CD4-positive, alpha-beta T cell (primary cell): ENCODE results near the gene SPOCK1. TPM values are rescaled to one million over a fixed set of nuclear protein-coding genes. Genes with fewer than 3 reads are reported as not detected.

Source experiments
- ATAC-seq: fragments of 200-7000 bp; cut with Tn5 transposase; one replicate; pipeline ENCODE4 v1.10.0; 2022; ENCODE audit warnings: mild to moderate bottlenecking; ENCODE audit not compliant: poor library complexity
- CTCF ChIA-PET: fragments of 350-600 bp; sonication (Branson Sonifier 250); formaldehyde crosslinking; loops from one replicate; lab custom pipeline; 2021; ENCODE audit warnings: antibody characterized with exemption, inconsistent platforms; lab: Charles Lee
- POLR2A ChIA-PET: fragments of 350-600 bp; sonication (Branson Sonifier 250); formaldehyde crosslinking; loops from one replicate; lab custom pipeline; 2021; ENCODE audit warnings: antibody characterized with exemption, inconsistent platforms; lab: Charles Lee
- DNase-seq, 14 experiments: peaks; one replicate each; pipeline ENCODE4 v3.0.0-alpha.2; 2013 to 2020; ENCODE audit warnings: mixed read lengths in 2 of 14
- H3K27ac ChIP-seq, 2 donors: one replicate each; pipeline versions ENCODE4 v1.5.1 to v1.7.0; 2013; ENCODE audit warnings: low read length in 2 of 2, low read depth in 1 of 2, mild to moderate bottlenecking in 1 of 2
- H3K27me3 ChIP-seq, 2 experiments: 1 replicate in 1 of 2; 2 replicates in 1 of 2; pipeline versions ENCODE4 v1.6.1 to v1.7.0; 2013; ENCODE audit warnings: low read length in 2 of 2, control low read depth in 1 of 2, mild to moderate bottlenecking in 1 of 2, moderate library complexity in 1 of 2; ENCODE audit not compliant: insufficient read depth in 2 of 2, control insufficient read depth in 1 of 2
- H3K36me3 ChIP-seq: one replicate; pipeline ENCODE4 v1.6.1; 2013; ENCODE audit warnings: low read length, control low read depth; ENCODE audit not compliant: insufficient read depth
- H3K4me1 ChIP-seq: one replicate; pipeline ENCODE4 v1.6.1; 2013; ENCODE audit warnings: low read length, control low read depth; ENCODE audit not compliant: insufficient read depth
- H3K4me3 ChIP-seq: one replicate; pipeline ENCODE4 v1.5.1; 2013; ENCODE audit warnings: mild to moderate bottlenecking, low read length, moderate library complexity
- H3K9me3 ChIP-seq, 2 experiments: 1 replicate in 1 of 2; 2 replicates in 1 of 2; pipeline versions ENCODE4 v1.6.1 to v1.7.0; 2013; ENCODE audit warnings: low read length in 2 of 2, mild to moderate bottlenecking in 2 of 2, control low read depth in 1 of 2, moderate library complexity in 1 of 2; ENCODE audit not compliant: control insufficient read depth in 1 of 2, insufficient read depth in 1 of 2
- H3K27ac Mint-ChIP-seq: one replicate; pipeline ENCODE4 v1.8.0; 2020; ENCODE audit warnings: mixed read lengths
- H3K27me3 Mint-ChIP-seq: one replicate; pipeline ENCODE4 v1.8.0; 2021; ENCODE audit warnings: mixed read lengths
- H3K36me3 Mint-ChIP-seq: one replicate; pipeline ENCODE4 v1.8.0; 2021; ENCODE audit warnings: low read depth, mixed read lengths
- H3K4me1 Mint-ChIP-seq: one replicate; pipeline ENCODE4 v1.8.0; 2021; ENCODE audit warnings: low read depth, mixed read lengths
- H3K4me3 Mint-ChIP-seq: one replicate; pipeline ENCODE4 v1.8.0; 2020; ENCODE audit warnings: mild to moderate bottlenecking, mixed read lengths
- H3K9me3 Mint-ChIP-seq: one replicate; pipeline ENCODE4 v1.8.0; 2020; ENCODE audit warnings: mixed read lengths
- CTCF ChIP-seq: fragments of 200-600 bp; IDR thresholded peaks from one replicate; pipeline ENCODE4 v1.8.0; 2022; ENCODE audit warnings: antibody characterized with exemption, mild to moderate bottlenecking
- intact Hi-C, 2 experiments: fragments of 100-400 bp; cut with DNase I in 1 of 2; cut with micrococcal nuclease in 1 of 2; formaldehyde crosslinking; loops; one replicate each; pipeline versions ENCODE4 v1.15.1 to v1.9.0; 2023 to 2025; cut with DNase I, micrococcal nuclease
- total RNA-seq, 174 experiments: library from RNA in 2 of 174; stranded (reverse) in 2 of 174; gene quantifications; one replicate each; pipeline ENCODE4 v1.2.3 and lab custom pipeline; 2021 to 2026

Gene SPOCK1
- total RNA-seq, 2 experiments from 2014 or later = not detected

- Mint-ChIP-seq H3K27me3 (peaks cover 14% of the 10 kb centered on the region), H3K4me1 (no peaks in the 10 kb centered on the region), H3K4me3 (no peak overlapping the region), H3K27ac (no peak overlapping the region), H3K36me3 (no peaks in the 10 kb centered on the region), H3K9me3 (no peaks in the 10 kb centered on the region)
- intact Hi-C loops = no loop called here
- H3K4me3 ChIP-seq = no peak overlapping the region
- H3K36me3 ChIP-seq = no peaks in the 10 kb centered on the region
- peaks cover 0 to 4% of the 10 kb centered on the region in 2 experiments for H3K9me3 ChIP-seq
- ATAC-seq (no peak), DNase-seq (no peak)
- no peaks in the 10 kb centered on the region for H3K4me1 ChIP-seq
- ChIA-PET POLR2A (no interaction called here), CTCF (no interaction called here)
- H3K27ac ChIP-seq = no peak overlapping the region
- no peak for TF ChIP-seq CTCF
- no peaks in the 10 kb centered on the region for H3K27me3 ChIP-seq
Observed at GRCh38 chr5:137069358-137069757, 429.8 kb downstream of the SPOCK1 start.

DNA sequence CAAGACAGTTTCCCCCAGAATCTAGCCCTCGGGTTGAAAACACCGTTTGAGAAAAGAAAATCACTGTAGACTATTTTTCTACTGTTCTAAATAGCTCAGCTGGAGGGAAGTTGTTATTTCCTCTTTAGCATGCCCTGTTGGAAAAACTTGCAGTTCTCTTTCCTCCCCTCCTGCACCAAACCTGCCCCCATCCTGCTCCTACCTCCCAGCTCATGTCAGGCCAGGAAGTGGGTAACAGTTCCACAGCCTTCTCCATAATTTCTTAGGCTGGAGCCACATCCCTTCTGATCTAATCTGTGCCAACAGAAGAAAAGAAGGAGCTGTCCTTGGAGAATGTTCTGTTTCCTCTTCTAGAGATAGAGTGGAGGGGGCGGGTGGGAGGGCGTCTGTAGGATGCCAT lies 437.7 kb downstream of the SPOCK1 start:
- ChIA-PET CTCF (no interaction called here), POLR2A (no interaction called here)
- Mint-ChIP-seq H3K36me3 (no peaks in the 10 kb centered on the region), H3K9me3 (peaks cover 3% of the 10 kb centered on the region), H3K27me3 (peaks cover 7% of the 10 kb centered on the region), H3K27ac (no peak overlapping the region), H3K4me1 (no peaks in the 10 kb centered on the region), H3K4me3 (no peak overlapping the region)
- no peak for TF ChIP-seq CTCF
- no peak overlapping the region for H3K27ac ChIP-seq
- no peaks in the 10 kb centered on the region for H3K4me1 ChIP-seq
- H3K27me3 ChIP-seq = no peaks in the 10 kb centered on the region
- ATAC-seq (no peak), DNase-seq (no peak)
- no peaks in the 10 kb centered on the region for H3K36me3 ChIP-seq
- H3K9me3 ChIP-seq = no peaks in the 10 kb centered on the region
- H3K4me3 ChIP-seq = no peak overlapping the region
- intact Hi-C loops = no loop called here

DNA sequence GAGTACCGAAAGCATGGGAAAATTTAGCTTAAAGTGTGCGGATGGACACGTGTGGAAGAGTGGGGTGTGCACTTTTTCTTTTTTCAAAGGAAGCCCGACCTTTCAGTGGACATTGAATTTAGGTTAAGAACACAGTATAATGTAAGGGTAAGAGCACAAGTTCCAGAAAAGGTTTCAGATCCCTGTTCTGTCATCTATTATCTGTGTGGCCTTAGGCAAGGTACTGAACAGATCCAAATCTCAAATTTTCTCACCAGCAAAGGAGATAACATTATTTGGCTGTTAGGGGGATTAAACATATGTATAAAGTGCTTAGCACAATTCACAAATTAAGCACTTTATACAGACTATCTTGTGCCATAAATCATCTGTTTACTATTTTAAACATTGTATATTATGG lies 441.0 kb downstream of the SPOCK1 start:
- intact Hi-C loops = no loop called here
- no peak overlapping the region for H3K4me3 ChIP-seq
- Mint-ChIP-seq H3K4me1 (no peaks in the 10 kb centered on the region), H3K4me3 (no peak overlapping the region), H3K27me3 (peaks cover 7% of the 10 kb centered on the region), H3K36me3 (no peaks in the 10 kb centered on the region), H3K9me3 (peaks cover 3% of the 10 kb centered on the region), H3K27ac (no peak overlapping the region)
- H3K9me3 ChIP-seq = no peaks in the 10 kb centered on the region
- H3K27ac ChIP-seq = no peak overlapping the region
- H3K27me3 ChIP-seq = no peaks in the 10 kb centered on the region
- no peak for TF ChIP-seq CTCF
- ATAC-seq = no peak
- no peak for DNase-seq
- H3K36me3 ChIP-seq = no peaks in the 10 kb centered on the region
- ChIA-PET POLR2A (no interaction called here), CTCF (no interaction called here)
- no peaks in the 10 kb centered on the region for H3K4me1 ChIP-seq
